CD4-positive, alpha-beta T cell (primary cell): Measurements from ENCODE around the gene CDH22. TPM values are rescaled to one million over a fixed set of nuclear protein-coding genes. Genes with fewer than 3 reads are reported as not detected.

Experiments
- ATAC-seq: fragments of 200-7000 bp; cut with Tn5 transposase; one replicate; pipeline ENCODE4 v1.10.0; 2022; ENCODE audit warnings: mild to moderate bottlenecking; ENCODE audit not compliant: poor library complexity
- CTCF ChIA-PET: fragments of 350-600 bp; sonication (Branson Sonifier 250); formaldehyde crosslinking; loops from one replicate; lab custom pipeline; 2021; ENCODE audit warnings: antibody characterized with exemption, inconsistent platforms; lab: Charles Lee
- POLR2A ChIA-PET: fragments of 350-600 bp; sonication (Branson Sonifier 250); formaldehyde crosslinking; loops from one replicate; lab custom pipeline; 2021; ENCODE audit warnings: antibody characterized with exemption, inconsistent platforms; lab: Charles Lee
- DNase-seq, 14 experiments: peaks; one replicate each; pipeline ENCODE4 v3.0.0-alpha.2; 2013 to 2020; ENCODE audit warnings: mixed read lengths in 2 of 14
- H3K27ac ChIP-seq, 2 donors: one replicate each; pipeline versions ENCODE4 v1.5.1 to v1.7.0; 2013; ENCODE audit warnings: low read length in 2 of 2, low read depth in 1 of 2, mild to moderate bottlenecking in 1 of 2
- H3K27me3 ChIP-seq, 2 experiments: 1 replicate in 1 of 2; 2 replicates in 1 of 2; pipeline versions ENCODE4 v1.6.1 to v1.7.0; 2013; ENCODE audit warnings: low read length in 2 of 2, control low read depth in 1 of 2, mild to moderate bottlenecking in 1 of 2, moderate library complexity in 1 of 2; ENCODE audit not compliant: insufficient read depth in 2 of 2, control insufficient read depth in 1 of 2
- H3K36me3 ChIP-seq: one replicate; pipeline ENCODE4 v1.6.1; 2013; ENCODE audit warnings: low read length, control low read depth; ENCODE audit not compliant: insufficient read depth
- H3K4me1 ChIP-seq: one replicate; pipeline ENCODE4 v1.6.1; 2013; ENCODE audit warnings: low read length, control low read depth; ENCODE audit not compliant: insufficient read depth
- H3K4me3 ChIP-seq: one replicate; pipeline ENCODE4 v1.5.1; 2013; ENCODE audit warnings: mild to moderate bottlenecking, low read length, moderate library complexity
- H3K9me3 ChIP-seq, 2 experiments: 1 replicate in 1 of 2; 2 replicates in 1 of 2; pipeline versions ENCODE4 v1.6.1 to v1.7.0; 2013; ENCODE audit warnings: low read length in 2 of 2, mild to moderate bottlenecking in 2 of 2, control low read depth in 1 of 2, moderate library complexity in 1 of 2; ENCODE audit not compliant: control insufficient read depth in 1 of 2, insufficient read depth in 1 of 2
- H3K27ac Mint-ChIP-seq: one replicate; pipeline ENCODE4 v1.8.0; 2020; ENCODE audit warnings: mixed read lengths
- H3K27me3 Mint-ChIP-seq: one replicate; pipeline ENCODE4 v1.8.0; 2021; ENCODE audit warnings: mixed read lengths
- H3K36me3 Mint-ChIP-seq: one replicate; pipeline ENCODE4 v1.8.0; 2021; ENCODE audit warnings: low read depth, mixed read lengths
- H3K4me1 Mint-ChIP-seq: one replicate; pipeline ENCODE4 v1.8.0; 2021; ENCODE audit warnings: low read depth, mixed read lengths
- H3K4me3 Mint-ChIP-seq: one replicate; pipeline ENCODE4 v1.8.0; 2020; ENCODE audit warnings: mild to moderate bottlenecking, mixed read lengths
- H3K9me3 Mint-ChIP-seq: one replicate; pipeline ENCODE4 v1.8.0; 2020; ENCODE audit warnings: mixed read lengths
- intact Hi-C, 2 experiments: fragments of 100-400 bp; cut with DNase I in 1 of 2; cut with micrococcal nuclease in 1 of 2; formaldehyde crosslinking; loops; one replicate each; pipeline versions ENCODE4 v1.15.1 to v1.9.0; 2023 to 2025; cut with DNase I, micrococcal nuclease
- total RNA-seq, 174 experiments: library from RNA in 2 of 174; stranded (reverse) in 2 of 174; gene quantifications; one replicate each; pipeline ENCODE4 v1.2.3 and lab custom pipeline; 2021 to 2026
- TF ChIP-seq, protein P1 (sequence below): fragments of 200-600 bp; IDR thresholded peaks from one replicate; pipeline ENCODE4 v1.8.0; 2022; ENCODE audit warnings: antibody characterized with exemption, mild to moderate bottlenecking

Gene CDH22
- total RNA-seq, 2 experiments from 2014 or later: not detected

DNA sequence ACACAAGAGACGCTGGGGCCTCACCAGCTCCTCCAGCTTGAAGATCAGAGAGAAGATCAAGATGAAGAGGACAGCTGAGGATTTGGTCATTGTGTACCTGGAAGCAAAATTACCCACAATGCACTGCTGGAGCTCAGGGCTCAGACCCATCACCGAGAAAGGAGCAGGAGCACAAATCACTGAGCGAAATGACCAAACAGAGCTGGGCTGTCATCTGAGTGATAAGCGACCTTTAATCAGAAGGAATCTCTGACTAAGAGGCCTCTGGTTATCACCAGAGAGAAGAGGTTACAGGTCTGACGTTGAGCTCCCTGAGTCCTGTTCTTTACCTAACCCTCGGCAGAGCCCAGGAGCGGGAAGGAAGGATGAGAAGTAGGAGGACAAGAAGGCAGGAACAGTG lies 47.5 kb upstream of the CDH22 start:
- no peak for ATAC-seq
- ChIA-PET CTCF (no interaction called here), POLR2A (interaction anchor here (1.1 to 1.5 kb wide), 2 partner anchors 8 to 51 kb away, joined by 6 read pairs; partner anchors contain the start of gene ELMO2)
- no peak overlapping the region for H3K27ac ChIP-seq
- H3K9me3 ChIP-seq: no peaks in the 10 kb centered on the region
- no peaks in the 10 kb centered on the region for H3K27me3 ChIP-seq
- intact Hi-C loops: no loop called here
- H3K36me3 ChIP-seq: peaks cover 51% of the 10 kb centered on the region
- Mint-ChIP-seq H3K4me3 (no peak overlapping the region), H3K36me3 (peaks cover 71% of the 10 kb centered on the region), H3K27ac (peak overlapping the region; percentile 73), H3K9me3 (no peaks in the 10 kb centered on the region), H3K27me3 (no peaks in the 10 kb centered on the region), H3K4me1 (peaks cover 43% of the 10 kb centered on the region)
- H3K4me1 ChIP-seq: peaks cover 53% of the 10 kb centered on the region
- no peak overlapping the region for H3K4me3 ChIP-seq
- DNase-seq: no peak
- TF ChIP-seq, protein P1, sequence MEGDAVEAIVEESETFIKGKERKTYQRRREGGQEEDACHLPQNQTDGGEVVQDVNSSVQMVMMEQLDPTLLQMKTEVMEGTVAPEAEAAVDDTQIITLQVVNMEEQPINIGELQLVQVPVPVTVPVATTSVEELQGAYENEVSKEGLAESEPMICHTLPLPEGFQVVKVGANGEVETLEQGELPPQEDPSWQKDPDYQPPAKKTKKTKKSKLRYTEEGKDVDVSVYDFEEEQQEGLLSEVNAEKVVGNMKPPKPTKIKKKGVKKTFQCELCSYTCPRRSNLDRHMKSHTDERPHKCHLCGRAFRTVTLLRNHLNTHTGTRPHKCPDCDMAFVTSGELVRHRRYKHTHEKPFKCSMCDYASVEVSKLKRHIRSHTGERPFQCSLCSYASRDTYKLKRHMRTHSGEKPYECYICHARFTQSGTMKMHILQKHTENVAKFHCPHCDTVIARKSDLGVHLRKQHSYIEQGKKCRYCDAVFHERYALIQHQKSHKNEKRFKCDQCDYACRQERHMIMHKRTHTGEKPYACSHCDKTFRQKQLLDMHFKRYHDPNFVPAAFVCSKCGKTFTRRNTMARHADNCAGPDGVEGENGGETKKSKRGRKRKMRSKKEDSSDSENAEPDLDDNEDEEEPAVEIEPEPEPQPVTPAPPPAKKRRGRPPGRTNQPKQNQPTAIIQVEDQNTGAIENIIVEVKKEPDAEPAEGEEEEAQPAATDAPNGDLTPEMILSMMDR: no peak

GRCh38 chr20:46354920-46355654 lies 46.8 kb upstream of the CDH22 start:
- H3K9me3 Mint-ChIP-seq: no peaks in the 10 kb centered on the region
- POLR2A ChIA-PET: interaction anchor here (1.1 to 1.5 kb wide), 2 partner anchors 9 to 52 kb away, joined by 6 read pairs; partner anchors contain the start of gene ELMO2
- no peaks in the 10 kb centered on the region for H3K27me3 Mint-ChIP-seq
- Histone ChIP-seq H3K27ac (no peak overlapping the region), H3K4me3 (no peak overlapping the region), H3K4me1 (peaks cover 49% of the 10 kb centered on the region), H3K9me3 (no peaks in the 10 kb centered on the region), H3K36me3 (peaks cover 58% of the 10 kb centered on the region), H3K27me3 (no peaks in the 10 kb centered on the region)
- H3K4me1 Mint-ChIP-seq: peaks cover 39% of the 10 kb centered on the region
- H3K36me3 Mint-ChIP-seq: peaks cover 78% of the 10 kb centered on the region
- no peak overlapping the region for H3K4me3 Mint-ChIP-seq
- intact Hi-C loops: no loop called here
- DNase-seq (no peak), ATAC-seq (no peak)
- peak overlapping the region; percentile 73 for H3K27ac Mint-ChIP-seq
- TF ChIP-seq, protein P1: no peak
- CTCF ChIA-PET: no interaction called here

GRCh38 chr20:46354207-46354555 lies 45.9 kb upstream of the CDH22 start:
- Mint-ChIP-seq H3K36me3 (peaks cover 74% of the 10 kb centered on the region), H3K27me3 (no peaks in the 10 kb centered on the region), H3K27ac (no peak overlapping the region), H3K4me1 (peaks cover 30% of the 10 kb centered on the region), H3K9me3 (no peaks in the 10 kb centered on the region), H3K4me3 (no peak overlapping the region)
- ChIA-PET CTCF (no interaction called here), POLR2A (no interaction called here)
- Histone ChIP-seq H3K4me1 (peaks cover 41% of the 10 kb centered on the region), H3K27ac (no peak overlapping the region), H3K9me3 (no peaks in the 10 kb centered on the region), H3K36me3 (peaks cover 61% of the 10 kb centered on the region), H3K27me3 (no peaks in the 10 kb centered on the region), H3K4me3 (no peak overlapping the region)
- TF ChIP-seq, protein P1: no peak
- DNase-seq: no peak
- intact Hi-C loops: no loop called here
- no peak for ATAC-seq
